Astrocyte of the spinal cord (primary cell): Measurements from ENCODE around the gene COQ8B.

Experiments
- DNase-seq: peaks from one replicate; pipeline ENCODE4 v3.0.0; 2011; ENCODE audit warnings: low read depth, low spot score
- H3K4me3 ChIP-seq: 2 replicates; pipeline ENCODE4 v1.5.1; 2011; ENCODE audit warnings: low read depth, mild to moderate bottlenecking, low read length, moderate library complexity
- in situ Hi-C: cut with HindIII; loops from 2 replicates; pipeline ENCODE4 v1.10.0; 2017; ENCODE audit warnings: low sequenced_read_pairs
- TF ChIP-seq, protein P1 (sequence below): IDR thresholded peaks from 2 replicates; pipeline ENCODE4 v1.5.1; 2012; ENCODE audit warnings: low read depth, mild to moderate bottlenecking, low read length, inconsistent platforms

COQ8B gene

DNA sequence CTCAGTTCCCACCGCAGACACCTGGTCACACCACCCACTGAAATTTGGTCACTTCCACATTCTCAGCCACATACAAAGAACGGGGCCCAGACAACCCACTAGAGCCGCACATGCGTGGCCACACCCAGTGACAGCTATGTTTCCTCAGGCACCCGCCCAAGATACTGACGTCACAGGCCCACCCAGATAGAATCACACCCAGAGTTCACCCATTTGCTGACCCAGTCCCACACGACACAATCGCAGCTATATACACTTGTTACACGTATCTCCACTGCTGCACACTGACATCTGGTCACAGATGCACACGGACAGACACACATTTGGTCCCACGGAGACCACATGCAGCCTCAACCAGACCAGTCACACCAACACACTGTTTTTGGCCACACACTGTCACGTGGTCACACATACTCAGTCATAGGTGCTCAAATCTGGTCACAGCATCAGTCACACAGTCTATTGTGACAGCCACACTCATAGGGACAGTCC, 29.1 kb downstream of the COQ8B start:
- DNase-seq = peak; percentile 26

DNA sequence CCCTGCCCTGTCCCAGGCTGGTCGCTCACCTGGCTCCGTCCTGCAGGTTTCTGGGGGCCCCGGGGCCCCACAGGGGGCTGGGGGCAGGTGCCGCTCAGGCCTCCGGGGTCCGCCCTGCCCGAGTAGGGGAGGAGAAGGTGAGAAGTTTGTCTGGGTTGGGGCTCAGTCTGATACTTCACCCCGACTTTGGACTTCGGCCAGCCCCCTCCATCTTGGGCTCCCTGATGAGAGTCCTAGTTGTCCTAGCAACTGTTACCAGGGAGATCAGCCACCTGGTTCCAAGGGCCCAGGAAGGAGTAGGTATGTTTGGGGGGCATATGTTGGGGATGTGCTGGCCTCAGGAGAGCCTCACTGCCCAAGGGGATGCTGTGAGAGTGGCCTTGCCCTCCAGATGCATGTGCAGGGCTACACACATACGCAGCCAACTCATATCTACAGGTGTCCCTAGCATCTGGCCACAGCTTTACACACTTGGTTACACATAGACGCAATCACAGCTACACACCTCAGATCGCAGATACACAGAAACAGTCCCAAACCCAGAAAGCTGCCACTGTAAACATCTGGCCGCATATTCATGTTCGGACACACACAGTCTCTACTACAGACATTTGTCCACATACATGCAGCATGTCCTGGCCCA, 29.7 kb downstream of the COQ8B start:
- in situ Hi-C loops = no loop called here
- H3K4me3 ChIP-seq = no peak overlapping the region
- TF ChIP-seq, protein P1, sequence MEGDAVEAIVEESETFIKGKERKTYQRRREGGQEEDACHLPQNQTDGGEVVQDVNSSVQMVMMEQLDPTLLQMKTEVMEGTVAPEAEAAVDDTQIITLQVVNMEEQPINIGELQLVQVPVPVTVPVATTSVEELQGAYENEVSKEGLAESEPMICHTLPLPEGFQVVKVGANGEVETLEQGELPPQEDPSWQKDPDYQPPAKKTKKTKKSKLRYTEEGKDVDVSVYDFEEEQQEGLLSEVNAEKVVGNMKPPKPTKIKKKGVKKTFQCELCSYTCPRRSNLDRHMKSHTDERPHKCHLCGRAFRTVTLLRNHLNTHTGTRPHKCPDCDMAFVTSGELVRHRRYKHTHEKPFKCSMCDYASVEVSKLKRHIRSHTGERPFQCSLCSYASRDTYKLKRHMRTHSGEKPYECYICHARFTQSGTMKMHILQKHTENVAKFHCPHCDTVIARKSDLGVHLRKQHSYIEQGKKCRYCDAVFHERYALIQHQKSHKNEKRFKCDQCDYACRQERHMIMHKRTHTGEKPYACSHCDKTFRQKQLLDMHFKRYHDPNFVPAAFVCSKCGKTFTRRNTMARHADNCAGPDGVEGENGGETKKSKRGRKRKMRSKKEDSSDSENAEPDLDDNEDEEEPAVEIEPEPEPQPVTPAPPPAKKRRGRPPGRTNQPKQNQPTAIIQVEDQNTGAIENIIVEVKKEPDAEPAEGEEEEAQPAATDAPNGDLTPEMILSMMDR = no peak

More for the DNA sequence above, 29.1 kb downstream of the COQ8B start:
- H3K4me3 ChIP-seq = no peak overlapping the region
- TF ChIP-seq, protein P1 = no peak
- in situ Hi-C loops = no loop called here

DNA sequence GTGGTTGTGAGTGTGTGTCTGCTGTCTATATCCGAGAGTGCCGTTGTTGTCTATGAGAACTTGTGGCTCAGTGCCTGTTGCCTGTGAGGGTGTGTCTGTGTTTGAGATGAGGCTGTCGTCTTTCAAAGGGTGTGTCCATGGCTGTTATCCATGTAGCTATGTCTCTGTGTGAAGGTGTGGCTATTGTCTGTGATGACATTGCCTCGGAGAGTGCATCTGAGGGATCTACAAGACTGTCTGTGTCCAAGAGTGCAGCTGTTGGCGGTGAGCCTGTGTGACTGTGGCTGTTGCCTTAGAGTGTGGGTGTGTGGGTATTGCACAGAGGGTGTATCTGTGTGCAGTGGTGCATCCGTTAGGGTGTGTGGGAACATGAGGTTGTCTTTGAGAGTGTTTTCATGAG, 31.1 kb downstream of the COQ8B start:
- H3K4me3 ChIP-seq = no peak overlapping the region
- TF ChIP-seq, protein P1 = no peak
- in situ Hi-C loops = no loop called here
- DNase-seq = no peak

More for the DNA sequence above, 29.7 kb downstream of the COQ8B start:
- DNase-seq = no peak

DNA sequence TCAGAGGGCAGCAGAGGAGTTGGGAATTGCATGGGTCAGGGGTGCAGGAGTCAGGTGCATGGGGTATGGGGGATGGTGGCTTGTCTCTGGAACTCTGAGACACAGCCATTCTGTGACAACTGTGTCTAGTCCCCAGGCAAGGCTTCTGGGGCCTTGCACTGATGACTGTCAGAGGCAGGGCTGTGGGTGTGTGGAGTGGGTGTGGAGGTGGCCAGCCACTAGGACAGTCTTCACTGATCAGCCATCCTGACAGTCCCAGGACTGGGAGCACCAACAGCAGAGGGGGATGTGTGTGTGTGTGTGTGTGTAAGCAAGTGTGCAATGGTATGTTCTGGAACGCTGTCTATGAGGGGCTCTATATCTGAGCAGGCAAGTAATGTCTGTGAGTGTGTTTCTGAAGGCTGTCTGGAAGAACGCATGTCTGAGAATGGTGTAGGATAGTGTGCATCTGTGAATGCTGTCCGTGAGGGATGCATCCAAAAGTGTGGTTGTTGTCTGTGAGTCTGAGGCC, 31.6 kb downstream of the COQ8B start:
- no peak for DNase-seq
- no peak overlapping the region for H3K4me3 ChIP-seq
- TF ChIP-seq, protein P1 = no peak
- in situ Hi-C loops = no loop called here

DNA sequence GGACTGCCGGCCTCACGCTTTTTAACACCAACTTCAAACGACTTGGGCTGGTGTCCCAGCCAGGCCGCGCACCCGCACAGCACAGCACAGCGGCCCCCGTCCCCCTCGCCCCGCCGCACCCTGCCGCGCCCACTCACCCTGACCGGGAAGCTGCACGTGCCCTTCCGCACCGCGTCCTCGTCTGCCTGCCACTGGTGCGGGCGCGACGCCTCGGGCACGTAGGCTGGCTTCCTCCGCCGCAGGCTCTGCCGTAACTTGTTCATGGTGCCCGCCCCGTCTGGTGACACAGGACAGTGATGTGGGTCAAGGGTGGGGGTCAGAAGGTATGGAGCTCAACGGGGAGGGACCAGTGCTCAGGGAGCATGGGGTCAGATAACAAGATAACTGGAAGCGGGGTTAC, 32.4 kb downstream of the COQ8B start:
- TF ChIP-seq, protein P1 = no peak
- DNase-seq = no peak
- in situ Hi-C loops = no loop called here
- H3K4me3 ChIP-seq = no peak overlapping the region

DNA sequence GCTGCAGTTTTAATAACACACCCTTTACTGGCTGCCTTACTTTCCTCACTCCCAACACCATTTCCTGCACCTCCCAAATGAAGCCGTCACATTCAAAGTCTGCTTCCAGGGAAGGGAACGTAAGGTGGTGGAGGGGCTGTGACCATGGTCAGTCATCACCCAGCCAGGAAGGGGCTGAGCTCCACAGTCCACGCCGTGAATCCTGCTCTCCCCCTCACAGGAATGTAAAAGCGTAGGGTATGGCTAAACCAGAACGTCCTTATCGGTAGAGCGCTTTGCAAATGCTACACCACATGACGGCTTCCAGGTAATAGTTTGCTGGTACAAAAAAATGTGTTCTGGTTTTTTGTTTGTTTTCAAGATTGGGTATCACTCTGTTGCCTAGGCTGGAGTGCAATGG, 33.2 kb downstream of the COQ8B start:
- no peak overlapping the region for H3K4me3 ChIP-seq
- no peak for DNase-seq
- in situ Hi-C loops = no loop called here
- TF ChIP-seq, protein P1 = no peak
